Lung (tissue), 12 donors: ENCODE results near the gene THBS4. TPM values are rescaled to one million over a fixed set of nuclear protein-coding genes. Genes with fewer than 3 reads are reported as not detected.
"Not testable (repeated sequence)": the region's sequence is repeated elsewhere in the genome, so short reads cannot be mapped to it uniquely, and the experiment has no call there.

ENCODE experiments used
- ATAC-seq: fragments of 200-7000 bp; cut with Tn5 transposase; one replicate; pipeline ENCODE4 v1.9.1; 2020; ENCODE audit warnings: moderate number of reproducible peaks; ENCODE audit not compliant: insufficient read depth, low FRiP score
- DNase-seq, 3 donors: peaks; one replicate each; pipeline ENCODE4 v3.0.0-alpha.2; 2013 to 2017
- H3K27ac ChIP-seq, 2 donors: one replicate each; pipeline ENCODE4 v1.5.1; 2013; ENCODE audit warnings: mild to moderate bottlenecking in 2 of 2, moderate library complexity in 2 of 2, control low read depth in 1 of 2, inconsistent platforms in 1 of 2, low read depth in 1 of 2, low read length in 1 of 2
- H3K27me3 ChIP-seq, 3 donors: one replicate each; pipeline ENCODE4 v1.5.1; 2013; ENCODE audit warnings: low read length in 2 of 3; ENCODE audit not compliant: control insufficient read depth in 3 of 3, insufficient read depth in 3 of 3
- H3K36me3 ChIP-seq, 4 donors: one replicate each; pipeline ENCODE4 v1.5.1; 2013; ENCODE audit warnings: low read length in 4 of 4, mild to moderate bottlenecking in 1 of 4, moderate library complexity in 1 of 4; ENCODE audit not compliant: control insufficient read depth in 4 of 4, insufficient read depth in 4 of 4
- H3K4me1 ChIP-seq, 5 donors: one replicate each; pipeline ENCODE4 v1.5.1; 2013; ENCODE audit warnings: low read length in 5 of 5, mild to moderate bottlenecking in 2 of 5, moderate library complexity in 1 of 5; ENCODE audit not compliant: control insufficient read depth in 5 of 5, insufficient read depth in 5 of 5
- H3K4me3 ChIP-seq: one replicate; pipeline ENCODE4 v1.5.1; 2013; ENCODE audit warnings: mild to moderate bottlenecking, control low read depth, moderate library complexity
- H3K9ac ChIP-seq, 2 donors: one replicate each; pipeline ENCODE4 v1.5.1; 2013; ENCODE audit warnings: low read length in 2 of 2, control low read depth in 1 of 2; ENCODE audit not compliant: insufficient read depth in 1 of 2
- H3K9me3 ChIP-seq, 4 donors: one replicate each; pipeline ENCODE4 v1.5.1; 2013; ENCODE audit warnings: low read length in 3 of 4, mild to moderate bottlenecking in 1 of 4, moderate library complexity in 1 of 4; ENCODE audit not compliant: control insufficient read depth in 4 of 4, insufficient read depth in 3 of 4
- CTCF ChIP-seq: IDR thresholded peaks from 2 replicates; pipeline ENCODE4 v1.5.1; 2012; ENCODE audit warnings: mild to moderate bottlenecking; ENCODE audit errors: control extremely low read depth, extremely low read depth
- WGBS, 2 donors: extraction: QIAGEN DNeasy Blood & Tissue Kit; methylation state at CpG; one replicate each; pipeline ENCODE4 v1.1.7; 2013; 5-methylcytosine and 5-hydroxymethylcytosine counted together
- polyA plus RNA-seq, 2 donors: library from polyadenylated mRNA; stranded (reverse); fragments of 200-250 nt; gene quantifications; one replicate each; pipeline ENCODE4 v1.2.1, GENCODE V29; 2013
- total RNA-seq, 2 donors: library from RNA; depleted of rRNA in 1 of 2; stranded (reverse); fragments of >200 nt in 1 of 2; gene quantifications; one replicate each; pipeline ENCODE4 v1.2.1, GENCODE V29; 2014 to 2021
- donor health status: control.
- donor health status: control.
- donor health status: Bipolar disorder and iron deficiency.
- donor health status: healthy.
- donor health status: DM: yes; HTN: yes; CAD: no.

The THBS4 gene
- total and polyA plus RNA-seq, 4 donors, result 0.69 to 4.2 (median 1.3) TPM

DNA sequence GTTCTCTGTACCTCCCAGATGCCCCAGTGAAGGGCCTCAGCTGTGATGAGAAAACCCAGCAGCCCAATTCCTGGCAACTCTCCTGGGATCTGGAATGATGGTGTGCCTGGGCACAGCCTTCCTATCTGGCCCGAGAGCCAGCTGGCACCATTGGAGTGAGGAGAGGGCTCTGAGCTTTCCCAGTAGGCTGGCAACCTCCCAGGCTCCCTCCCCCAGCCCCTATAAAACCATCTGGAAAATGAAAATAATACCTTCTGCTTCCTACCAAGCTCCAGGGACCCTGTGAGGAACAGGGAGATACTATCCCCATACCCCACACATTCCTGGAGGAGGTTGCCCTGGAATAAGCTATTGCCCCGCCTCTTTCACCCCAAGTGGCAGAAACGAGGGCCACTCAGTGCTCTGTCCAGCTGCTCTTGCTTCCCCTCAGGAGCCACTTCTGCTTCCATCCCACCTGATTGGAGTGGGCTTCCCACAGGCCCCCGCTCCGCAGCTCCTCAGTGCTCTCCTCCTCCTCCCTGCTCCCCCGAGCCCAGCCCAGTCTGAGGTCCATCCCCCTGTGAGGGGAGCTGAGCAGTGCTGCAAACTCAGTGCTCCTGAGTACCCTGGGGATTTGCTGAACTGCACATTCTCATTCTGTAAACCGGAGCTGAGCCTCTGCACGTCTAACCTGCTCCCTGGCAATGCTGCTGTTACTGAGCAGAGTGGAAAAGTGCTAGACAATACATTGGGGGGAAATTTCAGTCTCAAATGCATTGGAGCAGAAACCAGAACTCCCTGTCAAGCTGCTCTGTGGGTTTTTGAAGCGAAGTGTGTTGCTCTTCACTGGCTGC lies 74.7 kb downstream of the THBS4 start:
- H3K4me1 ChIP-seq, result peaks cover 0 to 28% (median 4%) of the 10 kb centered on the region in 5 donors
- no peaks in the 10 kb centered on the region for H3K36me3 ChIP-seq
- no peak overlapping the region for H3K9ac ChIP-seq
- H3K27me3 ChIP-seq, result no peaks in the 10 kb centered on the region
- no peak overlapping the region for H3K27ac ChIP-seq
- ATAC-seq (no peak), DNase-seq (peak in 1 of 3 donors; percentile 22)
- 64 to 68% methylated on average over 9 of the region's 9 CpGs for whole genome bisulfite sequencing, 2 donors
- TF ChIP-seq CTCF, result no peak
- H3K4me3 ChIP-seq, result no peak overlapping the region
- no peaks in the 10 kb centered on the region for H3K9me3 ChIP-seq

- H3K27ac ChIP-seq, H3K36me3 ChIP-seq, ATAC-seq, H3K4me3 ChIP-seq, H3K27me3 ChIP-seq, H3K9me3 ChIP-seq, H3K9ac ChIP-seq: not testable (repeated sequence)
- 64 to 72% methylated on average over 5 of the region's 5 CpGs for WGBS, 2 donors
- DNase-seq, result peak in 2 of 3 donors; percentile 30 to 43
- H3K4me1 ChIP-seq, result peaks cover 0 to 26% (median 2%) of the 10 kb centered on the region in 5 donors
Observed at GRCh38 chr5:80111376-80111990, 76.3 kb downstream of the THBS4 start.

GRCh38 chr5:80114860-80115259 lies 79.7 kb downstream of the THBS4 start:
- H3K4me3 ChIP-seq, result no peak overlapping the region
- DNase-seq, result no peak
- no peak overlapping the region for H3K9ac ChIP-seq
- peaks cover 0 to 22% (median 0%) of the 10 kb centered on the region in 5 donors for H3K4me1 ChIP-seq
- ATAC-seq, result no peak
- H3K27me3 ChIP-seq, result no peaks in the 10 kb centered on the region
- TF ChIP-seq CTCF, result no peak
- no peak overlapping the region for H3K27ac ChIP-seq
- H3K36me3 ChIP-seq, result no peaks in the 10 kb centered on the region
- 57 to 81% methylated on average over 3 of the region's 3 CpGs for WGBS, 2 donors
- no peaks in the 10 kb centered on the region for H3K9me3 ChIP-seq

GRCh38 chr5:80116000-80116399 lies 80.9 kb downstream of the THBS4 start:
- 84 to 92% methylated on average over 4 of the region's 4 CpGs for WGBS, 2 donors
- Histone ChIP-seq H3K4me3 (no peak overlapping the region), H3K9ac (no peak overlapping the region), H3K27ac (no peak overlapping the region), H3K36me3 (no peaks in the 10 kb centered on the region), H3K9me3 (no peaks in the 10 kb centered on the region), H3K27me3 (no peaks in the 10 kb centered on the region), H3K4me1 (peaks cover 0 to 11% (median 0%) of the 10 kb centered on the region in 5 donors)
- no peak for DNase-seq
- ATAC-seq, result no peak
- TF ChIP-seq CTCF, result no peak
